Smooth muscle cell (in vitro differentiated cells): ENCODE results near the gene MAPK12. TPM values are rescaled to one million over a fixed set of nuclear protein-coding genes. Genes with fewer than 3 reads are reported as not detected.

Experiments used
- DNase-seq: peaks from one replicate; lab custom pipeline; 2025; ENCODE audit not compliant: unreplicated experiment; lab: John Stamatoyannopoulos, UW
- H2AFZ ChIP-seq: fragments of 200-600 bp; sonication (generic); 2 replicates; pipeline ENCODE4 v1.6.0; 2016; ENCODE audit warnings: antibody characterized with exemption, low read depth, mild to moderate bottlenecking
- H3F3A ChIP-seq: fragments of 200-600 bp; sonication (generic); 2 replicates; pipeline ENCODE4 v1.6.0; 2017; ENCODE audit warnings: antibody characterized with exemption, low read depth
- H3K27ac ChIP-seq: fragments of 200-600 bp; sonication (generic); 2 replicates; pipeline ENCODE4 v1.5.1; 2016; ENCODE audit warnings: low read depth, mild to moderate bottlenecking
- H3K27me3 ChIP-seq: fragments of 200-600 bp; sonication (generic); 2 replicates; pipeline ENCODE4 v1.6.1; 2016; ENCODE audit warnings: low read depth, mild to moderate bottlenecking
- H3K36me3 ChIP-seq: fragments of 200-600 bp; sonication (generic); 2 replicates; pipeline ENCODE4 v1.5.1; 2016; ENCODE audit warnings: low read depth
- H3K4me1 ChIP-seq: fragments of 200-600 bp; sonication (generic); 2 replicates; pipeline ENCODE4 v1.5.1; 2016; ENCODE audit warnings: low read depth
- H3K4me2 ChIP-seq: fragments of 200-600 bp; sonication (generic); 2 replicates; pipeline ENCODE4 v1.6.0; 2016; ENCODE audit warnings: mild to moderate bottlenecking
- H3K4me3 ChIP-seq: fragments of 200-600 bp; sonication (generic); 2 replicates; pipeline ENCODE4 v1.5.1; 2016; ENCODE audit warnings: mild to moderate bottlenecking
- H3K79me2 ChIP-seq: fragments of 200-600 bp; sonication (generic); 2 replicates; pipeline ENCODE4 v1.6.0; 2016; ENCODE audit warnings: low read depth, mild to moderate bottlenecking
- H3K9ac ChIP-seq: fragments of 200-600 bp; sonication (generic); 2 replicates; pipeline ENCODE4 v1.6.0; 2016; ENCODE audit warnings: low read depth
- H3K9me3 ChIP-seq: fragments of 200-600 bp; sonication (generic); replicated peaks from 2 replicates; pipeline ENCODE4 v1.5.1; 2016; ENCODE audit warnings: low read depth
- H4K20me1 ChIP-seq: fragments of 200-600 bp; sonication (generic); 2 replicates; pipeline ENCODE4 v1.6.0; 2016; ENCODE audit warnings: low read depth
- WGBS: methylation state at CpG from one replicate; pipeline ENCODE4 v1.1.7; 2016; ENCODE audit warnings: low lambda C conversion rate; 5-methylcytosine and 5-hydroxymethylcytosine counted together
- polyA plus RNA-seq: library from polyadenylated mRNA; unstranded; fragments of >200 nt; fragmentation: Nextera tagmentation; extraction: Ambion mirVana; gene quantifications from 2 replicates; pipeline ENCODE4 v1.2.1, GENCODE V29; 2016
- total RNA-seq: library from RNA; depleted of rRNA; stranded (reverse); fragments of >200 nt; gene quantifications from 2 replicates; pipeline ENCODE4 v1.2.3, GENCODE V29; 2014
- TF ChIP-seq, protein P1 (sequence below): fragments of 200-600 bp; sonication (generic); IDR thresholded peaks from 2 replicates; pipeline ENCODE4 v1.5.1; 2017; ENCODE audit warnings: borderline replicate concordance, mild to moderate bottlenecking, antibody characterized with exemption; ENCODE audit not compliant: insufficient read depth, poor library complexity, severe bottlenecking

MAPK12 gene
- total and polyA plus RNA-seq, 2 experiments from 2014 or later, result 14.9 to 26.2 TPM

DNA sequence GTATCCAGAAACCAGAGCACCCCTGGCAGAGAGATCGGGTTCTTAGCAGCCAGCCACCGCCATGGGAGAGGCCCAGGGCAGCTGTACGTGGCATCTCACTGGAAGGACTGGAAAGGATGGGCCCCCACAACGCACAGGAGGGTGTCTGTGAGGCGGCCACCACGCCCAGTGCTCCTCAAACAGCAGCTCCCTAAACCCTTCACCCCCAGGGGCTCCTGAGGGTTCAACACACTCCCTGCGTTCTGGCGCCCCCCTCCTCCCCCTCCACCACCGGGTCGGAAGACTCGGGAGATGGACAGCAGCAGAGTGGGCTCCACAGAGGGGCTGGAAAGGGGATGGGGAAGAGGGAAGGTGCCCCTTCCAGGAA is 1.1 kb downstream of the MAPK12 start:
- Histone ChIP-seq H3K36me3 (no peaks in the 10 kb centered on the region), H3K79me2 (peaks cover 4% of the 10 kb centered on the region), H3K4me1 (peaks cover 8% of the 10 kb centered on the region), H3K4me3 (peak overlapping the region; percentile 65), H3K27me3 (no peaks in the 10 kb centered on the region), H4K20me1 (no peaks in the 10 kb centered on the region), H3K27ac (no peak overlapping the region), H3K4me2 (peak overlapping the region; percentile 95), H3K9ac (no peak overlapping the region), H3K9me3 (no peaks in the 10 kb centered on the region), H2AFZ (no peak overlapping the region), H3F3A (no peaks in the 10 kb centered on the region)
- WGBS, result 41% methylated on average over 10 of the region's 11 CpGs
- TF ChIP-seq, protein P1, sequence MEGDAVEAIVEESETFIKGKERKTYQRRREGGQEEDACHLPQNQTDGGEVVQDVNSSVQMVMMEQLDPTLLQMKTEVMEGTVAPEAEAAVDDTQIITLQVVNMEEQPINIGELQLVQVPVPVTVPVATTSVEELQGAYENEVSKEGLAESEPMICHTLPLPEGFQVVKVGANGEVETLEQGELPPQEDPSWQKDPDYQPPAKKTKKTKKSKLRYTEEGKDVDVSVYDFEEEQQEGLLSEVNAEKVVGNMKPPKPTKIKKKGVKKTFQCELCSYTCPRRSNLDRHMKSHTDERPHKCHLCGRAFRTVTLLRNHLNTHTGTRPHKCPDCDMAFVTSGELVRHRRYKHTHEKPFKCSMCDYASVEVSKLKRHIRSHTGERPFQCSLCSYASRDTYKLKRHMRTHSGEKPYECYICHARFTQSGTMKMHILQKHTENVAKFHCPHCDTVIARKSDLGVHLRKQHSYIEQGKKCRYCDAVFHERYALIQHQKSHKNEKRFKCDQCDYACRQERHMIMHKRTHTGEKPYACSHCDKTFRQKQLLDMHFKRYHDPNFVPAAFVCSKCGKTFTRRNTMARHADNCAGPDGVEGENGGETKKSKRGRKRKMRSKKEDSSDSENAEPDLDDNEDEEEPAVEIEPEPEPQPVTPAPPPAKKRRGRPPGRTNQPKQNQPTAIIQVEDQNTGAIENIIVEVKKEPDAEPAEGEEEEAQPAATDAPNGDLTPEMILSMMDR, result no peak
- DNase-seq, result no peak

DNA sequence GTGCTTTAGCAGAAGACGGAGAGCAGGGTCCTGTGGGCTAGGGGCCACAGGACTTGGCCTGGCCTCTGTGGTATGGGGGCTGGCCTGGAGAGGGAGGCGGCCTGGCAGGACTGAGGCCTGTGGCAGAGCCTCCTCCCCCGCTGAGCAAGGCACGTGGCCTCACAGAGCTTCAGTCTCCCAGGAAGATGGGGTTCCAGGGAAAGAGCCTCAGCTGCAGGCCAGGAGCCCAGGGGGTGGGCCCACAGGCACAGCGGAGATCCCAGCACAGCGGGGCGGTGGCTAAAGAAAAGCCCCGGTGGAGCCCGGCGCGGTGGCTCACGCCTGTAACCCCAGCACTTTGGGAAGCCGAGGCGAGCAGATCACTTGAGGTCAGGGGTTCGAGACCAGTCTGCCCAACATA is 2.2 kb downstream of the MAPK12 start:
- Histone ChIP-seq H3K4me2 (no peak overlapping the region), H3F3A (no peaks in the 10 kb centered on the region), H3K27ac (no peak overlapping the region), H3K4me3 (no peak overlapping the region), H2AFZ (no peak overlapping the region), H4K20me1 (no peaks in the 10 kb centered on the region), H3K79me2 (peaks cover 4% of the 10 kb centered on the region), H3K36me3 (no peaks in the 10 kb centered on the region), H3K27me3 (no peaks in the 10 kb centered on the region), H3K9ac (no peak overlapping the region), H3K4me1 (peaks cover 8% of the 10 kb centered on the region), H3K9me3 (no peaks in the 10 kb centered on the region)
- WGBS, result 94% methylated on average over 14 of the region's 15 CpGs
- DNase-seq, result no peak
- TF ChIP-seq, protein P1, result no peak

DNA sequence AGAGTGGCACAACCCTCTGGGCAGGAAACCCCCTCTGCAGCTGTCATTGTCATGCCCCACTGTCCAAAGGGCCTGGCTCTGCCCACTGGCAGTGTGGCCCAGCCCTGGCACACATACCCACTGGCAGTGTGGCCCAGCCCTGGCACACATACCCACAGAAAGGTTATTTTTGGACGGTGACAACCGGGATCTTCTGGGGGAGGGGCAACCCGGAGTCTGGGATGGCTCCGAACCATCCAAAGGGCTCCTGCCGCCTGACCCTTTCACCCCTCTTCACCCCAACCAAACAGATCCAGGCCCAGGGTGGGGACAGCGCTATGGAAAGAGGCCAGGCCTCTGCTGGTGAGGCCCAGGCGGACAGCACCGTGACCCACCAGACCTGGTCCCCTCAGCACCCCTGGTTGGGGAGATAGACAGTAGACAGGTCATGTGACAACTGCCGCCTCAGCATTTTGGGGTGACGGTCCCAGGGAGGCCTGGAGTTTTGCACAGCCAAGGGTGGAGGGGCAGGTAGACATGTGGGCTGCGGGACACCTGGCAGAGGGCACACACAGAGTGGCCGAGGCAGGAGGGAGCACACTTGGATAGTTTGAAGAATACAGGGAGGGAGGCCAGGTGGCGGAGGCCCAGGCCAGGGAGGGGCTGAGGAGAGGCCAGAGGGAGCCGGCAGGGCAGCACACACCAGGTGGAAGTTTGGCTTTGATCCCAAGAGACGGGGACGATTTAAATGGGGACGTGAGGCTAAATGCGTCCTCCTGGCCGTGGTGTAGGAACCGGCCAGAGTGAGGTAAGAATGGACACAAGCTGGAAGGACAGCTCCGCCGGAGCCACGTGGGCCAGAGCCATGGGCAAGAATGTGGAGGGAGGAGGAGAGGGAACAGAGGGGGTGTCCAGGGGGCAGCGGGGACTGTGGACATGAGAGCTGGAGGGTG is 2.9 kb downstream of the MAPK12 start:
- Histone ChIP-seq H3K9ac (no peak overlapping the region), H3K4me3 (no peak overlapping the region)

More for the DNA sequence above, 2.9 kb downstream of the MAPK12 start:
- Histone ChIP-seq H3K27ac (no peak overlapping the region), H3K4me2 (no peak overlapping the region), H3K27me3 (no peaks in the 10 kb centered on the region), H3K9me3 (no peaks in the 10 kb centered on the region), H3K4me1 (peaks cover 8% of the 10 kb centered on the region), H3K36me3 (no peaks in the 10 kb centered on the region), H2AFZ (no peak overlapping the region), H3F3A (no peaks in the 10 kb centered on the region), H3K79me2 (peaks cover 4% of the 10 kb centered on the region), H4K20me1 (no peaks in the 10 kb centered on the region)
- DNase-seq, result no peak
- 93% methylated on average over 24 of the region's 24 CpGs for WGBS
- TF ChIP-seq, protein P1, result no peak
